Measurements from ENCODE around the gene CACNA2D1. TPM values are rescaled to one million over a fixed set of nuclear protein-coding genes. Genes with fewer than 3 reads are reported as not detected.
"Not testable (repeated sequence)": the region's sequence is repeated elsewhere in the genome, so short reads cannot be mapped to it uniquely, and the experiment has no call there.

CACNA2D1 gene
- total and polyA plus RNA-seq, 4 donors: 1.1 to 33.4 (median 6.5) TPM

DNA sequence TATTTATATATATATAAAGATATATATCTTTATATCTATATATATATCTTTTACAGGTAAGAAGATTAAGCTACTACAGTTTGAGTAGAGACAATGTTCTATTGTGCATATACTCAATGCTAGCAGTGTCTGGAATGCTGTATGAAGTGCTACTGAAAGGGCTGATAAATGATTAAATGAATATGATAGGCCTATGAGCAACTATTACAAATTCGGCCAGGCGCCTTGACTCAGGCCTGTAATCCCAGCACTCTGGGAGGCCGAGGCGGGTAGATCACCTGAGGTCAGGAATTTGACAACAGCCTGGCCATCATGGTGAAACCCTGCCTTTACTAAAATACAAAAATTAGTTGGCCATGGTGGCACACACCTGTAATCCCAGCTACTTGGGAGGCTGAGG, 297.1 kb downstream of the CACNA2D1 start:
- H3K9me3 ChIP-seq (ENCODE audit: control insufficient read depth in 4 of 4, insufficient read depth in 3 of 4, low read length in 3 of 4): no peaks in the 10 kb centered on the region
- peaks cover 0 to 2% (median 0%) of the 10 kb centered on the region in 5 donors for H3K4me1 ChIP-seq (ENCODE audit: control insufficient read depth in 5 of 5, insufficient read depth in 5 of 5, low read length in 5 of 5)
- 92 to 93% methylated on average over 4 of the region's 4 CpGs for WGBS, 2 donors
- DNase-seq: no peak
- H3K27ac ChIP-seq (ENCODE audit: low read depth in 1 of 2, low read length in 1 of 2): no peak overlapping the region
- no peak overlapping the region for H3K4me3 ChIP-seq
- TF ChIP-seq, protein P1, sequence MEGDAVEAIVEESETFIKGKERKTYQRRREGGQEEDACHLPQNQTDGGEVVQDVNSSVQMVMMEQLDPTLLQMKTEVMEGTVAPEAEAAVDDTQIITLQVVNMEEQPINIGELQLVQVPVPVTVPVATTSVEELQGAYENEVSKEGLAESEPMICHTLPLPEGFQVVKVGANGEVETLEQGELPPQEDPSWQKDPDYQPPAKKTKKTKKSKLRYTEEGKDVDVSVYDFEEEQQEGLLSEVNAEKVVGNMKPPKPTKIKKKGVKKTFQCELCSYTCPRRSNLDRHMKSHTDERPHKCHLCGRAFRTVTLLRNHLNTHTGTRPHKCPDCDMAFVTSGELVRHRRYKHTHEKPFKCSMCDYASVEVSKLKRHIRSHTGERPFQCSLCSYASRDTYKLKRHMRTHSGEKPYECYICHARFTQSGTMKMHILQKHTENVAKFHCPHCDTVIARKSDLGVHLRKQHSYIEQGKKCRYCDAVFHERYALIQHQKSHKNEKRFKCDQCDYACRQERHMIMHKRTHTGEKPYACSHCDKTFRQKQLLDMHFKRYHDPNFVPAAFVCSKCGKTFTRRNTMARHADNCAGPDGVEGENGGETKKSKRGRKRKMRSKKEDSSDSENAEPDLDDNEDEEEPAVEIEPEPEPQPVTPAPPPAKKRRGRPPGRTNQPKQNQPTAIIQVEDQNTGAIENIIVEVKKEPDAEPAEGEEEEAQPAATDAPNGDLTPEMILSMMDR (IDR thresholded peaks at IDR 0.05; ENCODE audit: control extremely low read depth, extremely low read depth): no peak
- H3K27me3 ChIP-seq (ENCODE audit: control insufficient read depth in 3 of 3, insufficient read depth in 3 of 3, low read length in 2 of 3): no peaks in the 10 kb centered on the region
- no peaks in the 10 kb centered on the region for H3K36me3 ChIP-seq (ENCODE audit: control insufficient read depth in 4 of 4, insufficient read depth in 4 of 4, low read length in 4 of 4)
- H3K9ac ChIP-seq (ENCODE audit: insufficient read depth in 1 of 2, low read length in 2 of 2): no peak overlapping the region
- no peak for ATAC-seq (ENCODE audit: insufficient read depth, low FRiP score)

DNA sequence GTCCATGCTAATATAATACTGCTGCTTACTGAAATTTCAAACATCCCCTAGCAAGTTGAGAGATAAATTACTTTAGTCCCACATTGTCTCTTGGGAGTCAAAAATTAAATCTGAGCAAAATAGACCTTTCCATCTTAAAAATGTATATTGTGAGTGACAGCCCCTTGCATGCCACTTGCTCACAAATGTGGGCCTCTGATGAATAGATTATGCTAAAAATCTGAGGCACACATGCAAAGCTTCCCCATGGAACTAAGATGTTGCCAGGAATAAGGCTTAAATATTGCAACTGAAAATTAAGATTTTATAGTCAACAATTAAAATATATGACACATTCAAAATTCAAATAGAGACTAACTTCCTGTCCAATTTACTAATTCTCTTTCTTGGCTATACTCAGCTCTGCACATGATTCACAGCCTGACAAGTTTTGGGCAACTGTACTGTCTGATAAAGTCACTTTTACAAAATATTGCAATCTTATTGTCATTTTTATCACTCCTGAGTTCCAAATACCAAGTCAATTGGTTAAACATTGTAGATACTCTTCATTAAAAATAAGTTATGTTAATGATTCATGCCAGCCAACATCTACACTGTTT, 301.2 kb downstream of the CACNA2D1 start:
- Histone ChIP-seq H3K27me3 (ENCODE audit: control insufficient read depth in 3 of 3, insufficient read depth in 3 of 3, low read length in 2 of 3) (no peaks in the 10 kb centered on the region), H3K9me3 (ENCODE audit: control insufficient read depth in 4 of 4, insufficient read depth in 3 of 4, low read length in 3 of 4) (no peaks in the 10 kb centered on the region), H3K9ac (ENCODE audit: insufficient read depth in 1 of 2, low read length in 2 of 2) (no peak overlapping the region), H3K4me1 (ENCODE audit: control insufficient read depth in 5 of 5, insufficient read depth in 5 of 5, low read length in 5 of 5) (peaks cover 0 to 2% (median 0%) of the 10 kb centered on the region in 5 donors), H3K36me3 (ENCODE audit: control insufficient read depth in 4 of 4, insufficient read depth in 4 of 4, low read length in 4 of 4) (no peaks in the 10 kb centered on the region), H3K4me3 (no peak overlapping the region), H3K27ac (ENCODE audit: low read depth in 1 of 2, low read length in 1 of 2) (no peak overlapping the region)
- ATAC-seq (ENCODE audit: insufficient read depth, low FRiP score): no peak
- no peak for DNase-seq
- TF ChIP-seq, protein P1 (IDR thresholded peaks at IDR 0.05; ENCODE audit: control extremely low read depth, extremely low read depth): no peak

- peaks cover 0 to 2% (median 0%) of the 10 kb centered on the region in 5 donors for H3K4me1 ChIP-seq (ENCODE audit: control insufficient read depth in 5 of 5, insufficient read depth in 5 of 5, low read length in 5 of 5)
- ATAC-seq (ENCODE audit: insufficient read depth, low FRiP score): no peak
- TF ChIP-seq, protein P1 (IDR thresholded peaks at IDR 0.05; ENCODE audit: control extremely low read depth, extremely low read depth): no peak
- no peak overlapping the region for H3K27ac ChIP-seq (ENCODE audit: low read depth in 1 of 2, low read length in 1 of 2)
- DNase-seq: no peak
- no peaks in the 10 kb centered on the region for H3K9me3 ChIP-seq (ENCODE audit: control insufficient read depth in 4 of 4, insufficient read depth in 3 of 4, low read length in 3 of 4)
- WGBS, 2 donors: 86 to 94% methylated on average over 7 of the region's 7 CpGs
- H3K4me3 ChIP-seq: no peak overlapping the region
- no peaks in the 10 kb centered on the region for H3K36me3 ChIP-seq (ENCODE audit: control insufficient read depth in 4 of 4, insufficient read depth in 4 of 4, low read length in 4 of 4)
- no peaks in the 10 kb centered on the region for H3K27me3 ChIP-seq (ENCODE audit: control insufficient read depth in 3 of 3, insufficient read depth in 3 of 3, low read length in 2 of 3)
- H3K9ac ChIP-seq (ENCODE audit: insufficient read depth in 1 of 2, low read length in 2 of 2): no peak overlapping the region
Observed at GRCh38 chr7:82141427-82141826, 302.1 kb downstream of the CACNA2D1 start.

DNA sequence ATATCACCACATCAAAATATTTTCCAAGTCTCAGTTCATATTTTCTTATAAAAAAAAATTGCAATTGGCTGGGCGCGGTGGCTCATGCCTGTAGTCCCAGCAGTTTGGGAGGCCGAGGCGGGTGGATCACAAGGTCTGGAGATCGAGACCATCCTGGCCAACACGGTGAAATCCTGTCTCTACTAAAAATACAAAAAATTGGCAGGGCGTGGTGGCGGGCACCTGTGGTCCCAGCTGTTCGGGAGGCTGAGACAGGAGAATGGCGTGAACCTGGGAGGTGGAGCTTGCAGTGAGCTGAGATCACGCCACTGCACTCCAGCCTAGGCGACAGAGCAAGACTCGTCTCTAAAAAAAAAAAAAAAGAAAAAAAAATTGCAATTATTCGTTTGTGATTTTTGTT, 303.0 kb downstream of the CACNA2D1 start:
- DNase-seq; H3K27ac ChIP-seq (ENCODE audit: low read depth in 1 of 2, low read length in 1 of 2); ATAC-seq (ENCODE audit: insufficient read depth, low FRiP score); H3K4me3 ChIP-seq; H3K9me3 ChIP-seq (ENCODE audit: control insufficient read depth in 4 of 4, insufficient read depth in 3 of 4, low read length in 3 of 4); H3K36me3 ChIP-seq (ENCODE audit: control insufficient read depth in 4 of 4, insufficient read depth in 4 of 4, low read length in 4 of 4); H3K9ac ChIP-seq (ENCODE audit: insufficient read depth in 1 of 2, low read length in 2 of 2); H3K4me1 ChIP-seq (ENCODE audit: control insufficient read depth in 5 of 5, insufficient read depth in 5 of 5, low read length in 5 of 5); H3K27me3 ChIP-seq (ENCODE audit: control insufficient read depth in 3 of 3, insufficient read depth in 3 of 3, low read length in 2 of 3): not testable (repeated sequence)
- 89 to 97% methylated on average over 14 of the region's 14 CpGs for WGBS, 2 donors

All from lung (tissue), 12 donors.